Right lobe of liver (tissue), 4 donors: ENCODE results near the gene RHOXF2.

Experiments used
- CTCF ChIP-seq, 4 donors: fragments of 200-600 bp in 3 of 4; fragments of 450-650 bp in 1 of 4; IDR thresholded peaks; one replicate each; pipeline versions ENCODE4 v1.5.1 to v1.8.0; 2016 to 2022; ENCODE audit warnings: antibody characterized with exemption in 4 of 4, mild to moderate bottlenecking in 2 of 4
- POLR2A ChIP-seq: fragments of 450-650 bp; IDR thresholded peaks from one replicate; pipeline ENCODE4 v1.6.1; 2017; ENCODE audit warnings: antibody characterized with exemption, mild to moderate bottlenecking
- donor health status: DM: no; HTN: no; CAD: no.
- donor health status: DM: no; HTN: no; CAD: no.
- donor health status: DM: no; HTN: yes; CAD: no.

GRCh38 chrX:120137439-120137838, 21.0 kb upstream of the RHOXF2 start:
- TF ChIP-seq CTCF (IDR thresholded peaks at IDR 0.05) (no peak), POLR2A (no peak)
